ENCODE results near the gene C2CD5.

Gene C2CD5

GRCh38 chr12:22443379-22444316 lies 100.7 kb downstream of the C2CD5 start:
- Histone ChIP-seq H3K9me3 (ENCODE audit: control insufficient read depth, insufficient read depth, low read length) (no peaks in the 10 kb centered on the region), H3K36me3 (ENCODE audit: insufficient read depth, low read length) (no peaks in the 10 kb centered on the region), H3K4me1 (ENCODE audit: insufficient read depth, low read length) (no peaks in the 10 kb centered on the region), H3K9ac (ENCODE audit: low read depth, low read length) (no peak overlapping the region)

- Histone ChIP-seq H3K4me1 (ENCODE audit: insufficient read depth, low read length) (peaks cover 3% of the 10 kb centered on the region; the same call in 1 of the 2 replicates), H3K9ac (ENCODE audit: low read depth, low read length) (peak overlapping the region; percentile 22; the same call in 1 of the 2 replicates), H3K36me3 (ENCODE audit: insufficient read depth, low read length) (no peaks in the 10 kb centered on the region), H3K9me3 (ENCODE audit: control insufficient read depth, insufficient read depth, low read length) (no peaks in the 10 kb centered on the region)
Measured at GRCh38 chr12:22437031-22437806, 107.1 kb downstream of the C2CD5 start.

- Histone ChIP-seq H3K36me3 (ENCODE audit: insufficient read depth, low read length) (no peaks in the 10 kb centered on the region), H3K9me3 (ENCODE audit: control insufficient read depth, insufficient read depth, low read length) (no peaks in the 10 kb centered on the region), H3K9ac (ENCODE audit: low read depth, low read length) (no peak overlapping the region), H3K4me1 (ENCODE audit: insufficient read depth, low read length) (peaks cover 3% of the 10 kb centered on the region; the same call in 1 of the 2 replicates)
Measured at GRCh38 chr12:22435583-22435982, 108.8 kb downstream of the C2CD5 start.

- H3K36me3 ChIP-seq (ENCODE audit: insufficient read depth, low read length): no peaks in the 10 kb centered on the region
- H3K4me1 ChIP-seq (ENCODE audit: insufficient read depth, low read length): peaks cover 2% of the 10 kb centered on the region; the same call in 1 of the 2 replicates
- no peaks in the 10 kb centered on the region for H3K9me3 ChIP-seq (ENCODE audit: control insufficient read depth, insufficient read depth, low read length)
- no peak overlapping the region for H3K9ac ChIP-seq (ENCODE audit: low read depth, low read length)
Measured at GRCh38 chr12:22431693-22432251, 112.6 kb downstream of the C2CD5 start.

- Histone ChIP-seq H3K9me3 (ENCODE audit: control insufficient read depth, insufficient read depth, low read length) (no peaks in the 10 kb centered on the region), H3K9ac (ENCODE audit: low read depth, low read length) (no peak overlapping the region)
Measured at GRCh38 chr12:22416801-22417200, 127.5 kb downstream of the C2CD5 start.

GRCh38 chr12:22415342-22416309 lies 128.7 kb downstream of the C2CD5 start:
- no peak overlapping the region for H3K9ac ChIP-seq (ENCODE audit: low read depth, low read length)
- H3K9me3 ChIP-seq (ENCODE audit: control insufficient read depth, insufficient read depth, low read length): no peaks in the 10 kb centered on the region
- H3K36me3 ChIP-seq (ENCODE audit: insufficient read depth, low read length): no peaks in the 10 kb centered on the region
- no peaks in the 10 kb centered on the region for H3K4me1 ChIP-seq (ENCODE audit: insufficient read depth, low read length)

More at GRCh38 chr12:22416801-22417200, 127.5 kb downstream of the C2CD5 start:
- Histone ChIP-seq H3K4me1 (ENCODE audit: insufficient read depth, low read length) (no peaks in the 10 kb centered on the region), H3K36me3 (ENCODE audit: insufficient read depth, low read length) (no peaks in the 10 kb centered on the region)

GRCh38 chr12:22414742-22415141 lies 129.6 kb downstream of the C2CD5 start:
- Histone ChIP-seq H3K4me1 (ENCODE audit: insufficient read depth, low read length) (no peaks in the 10 kb centered on the region), H3K36me3 (ENCODE audit: insufficient read depth, low read length) (no peaks in the 10 kb centered on the region), H3K9me3 (ENCODE audit: control insufficient read depth, insufficient read depth, low read length) (no peaks in the 10 kb centered on the region), H3K9ac (ENCODE audit: low read depth, low read length) (no peak overlapping the region)

- Histone ChIP-seq H3K9ac (ENCODE audit: low read depth, low read length) (no peak overlapping the region), H3K4me1 (ENCODE audit: insufficient read depth, low read length) (no peaks in the 10 kb centered on the region), H3K9me3 (ENCODE audit: control insufficient read depth, insufficient read depth, low read length) (no peaks in the 10 kb centered on the region), H3K36me3 (ENCODE audit: insufficient read depth, low read length) (no peaks in the 10 kb centered on the region)
Measured at GRCh38 chr12:22413592-22413991, 130.8 kb downstream of the C2CD5 start.

- Histone ChIP-seq H3K36me3 (ENCODE audit: insufficient read depth, low read length) (no peaks in the 10 kb centered on the region), H3K9me3 (ENCODE audit: control insufficient read depth, insufficient read depth, low read length) (no peaks in the 10 kb centered on the region), H3K9ac (ENCODE audit: low read depth, low read length) (no peak overlapping the region), H3K4me1 (ENCODE audit: insufficient read depth, low read length) (no peaks in the 10 kb centered on the region)
Measured at GRCh38 chr12:22412581-22412980, 131.8 kb downstream of the C2CD5 start.

- Histone ChIP-seq H3K9me3 (ENCODE audit: control insufficient read depth, insufficient read depth, low read length) (no peaks in the 10 kb centered on the region), H3K9ac (ENCODE audit: low read depth, low read length) (no peak overlapping the region), H3K4me1 (ENCODE audit: insufficient read depth, low read length) (no peaks in the 10 kb centered on the region), H3K36me3 (ENCODE audit: insufficient read depth, low read length) (no peaks in the 10 kb centered on the region)
Measured at GRCh38 chr12:22410486-22410885, 133.9 kb downstream of the C2CD5 start.

GRCh38 chr12:22409377-22410164 lies 134.8 kb downstream of the C2CD5 start:
- Histone ChIP-seq H3K36me3 (ENCODE audit: insufficient read depth, low read length) (no peaks in the 10 kb centered on the region), H3K9me3 (ENCODE audit: control insufficient read depth, insufficient read depth, low read length) (no peaks in the 10 kb centered on the region), H3K9ac (ENCODE audit: low read depth, low read length) (no peak overlapping the region), H3K4me1 (ENCODE audit: insufficient read depth, low read length) (no peaks in the 10 kb centered on the region)

- H3K9me3 ChIP-seq (ENCODE audit: control insufficient read depth, insufficient read depth, low read length): no peaks in the 10 kb centered on the region
- H3K4me1 ChIP-seq (ENCODE audit: insufficient read depth, low read length): no peaks in the 10 kb centered on the region
Measured at GRCh38 chr12:22408610-22409376, 135.5 kb downstream of the C2CD5 start.

More at GRCh38 chr12:22408610-22409376, 135.5 kb downstream of the C2CD5 start:
- Histone ChIP-seq H3K9ac (ENCODE audit: low read depth, low read length) (no peak overlapping the region), H3K36me3 (ENCODE audit: insufficient read depth, low read length) (no peaks in the 10 kb centered on the region)

All from ES-I3 (cell line).